ENCODE measurements around the gene TMUB1.

TMUB1 gene

GRCh38 chr7:151103973-151104372 lies 20.7 kb upstream of the TMUB1 start:
- no peak for DNase-seq (ENCODE audit: low spot score)

GRCh38 chr7:151102991-151103390 lies 19.7 kb upstream of the TMUB1 start:
- no peak for DNase-seq (ENCODE audit: low spot score)

- no peak for DNase-seq (ENCODE audit: low spot score)
Observed at GRCh38 chr7:151101621-151102396, 18.5 kb upstream of the TMUB1 start.

GRCh38 chr7:151100921-151101320 lies 17.6 kb upstream of the TMUB1 start:
- no peak for DNase-seq (ENCODE audit: low spot score)

GRCh38 chr7:151099486-151100211 lies 16.4 kb upstream of the TMUB1 start:
- DNase-seq (ENCODE audit: low spot score), result no peak

GRCh38 chr7:151095828-151096475 lies 12.7 kb upstream of the TMUB1 start:
- no peak for DNase-seq (ENCODE audit: low spot score)

- DNase-seq (ENCODE audit: low spot score), result no peak
Observed at GRCh38 chr7:151095123-151095797, 12.0 kb upstream of the TMUB1 start.

GRCh38 chr7:151094675-151095074 lies 11.4 kb upstream of the TMUB1 start:
- DNase-seq (ENCODE audit: low spot score), result no peak

- DNase-seq (ENCODE audit: low spot score), result no peak
Observed at GRCh38 chr7:151093748-151094147, 10.5 kb upstream of the TMUB1 start.

GRCh38 chr7:151091988-151092387 lies 8.7 kb upstream of the TMUB1 start:
- DNase-seq (ENCODE audit: low spot score), result no peak

GRCh38 chr7:151091431-151091830 lies 8.1 kb upstream of the TMUB1 start:
- no peak for DNase-seq (ENCODE audit: low spot score)

GRCh38 chr7:151091003-151091402 lies 7.7 kb upstream of the TMUB1 start:
- no peak for DNase-seq (ENCODE audit: low spot score)

- no peak for DNase-seq (ENCODE audit: low spot score)
Observed at GRCh38 chr7:151089893-151090730, 6.8 kb upstream of the TMUB1 start.

- no peak for DNase-seq (ENCODE audit: low spot score)
Observed at GRCh38 chr7:151088856-151089699, 5.8 kb upstream of the TMUB1 start.

GRCh38 chr7:151088019-151088855 lies 4.9 kb upstream of the TMUB1 start:
- no peak for DNase-seq (ENCODE audit: low spot score)

GRCh38 chr7:151087245-151088018 lies 4.1 kb upstream of the TMUB1 start:
- no peak for DNase-seq (ENCODE audit: low spot score)

GRCh38 chr7:151086802-151087244 lies 3.5 kb upstream of the TMUB1 start:
- no peak for DNase-seq (ENCODE audit: low spot score)

GRCh38 chr7:151085691-151086620 lies 2.7 kb upstream of the TMUB1 start, which contains the start of gene AGAP3:
AGAP3 (plus strand) TSS chr7:151086475; CDS start chr7:151086742, 267 bp downstream.
- peak; percentile 88 for DNase-seq (ENCODE audit: low spot score)

Measured in putamen (tissue), 1 donor.